ENCODE data around the gene NOP16.
A peak's percentile ranks its signal among the peaks of the same experiment; 100 is the strongest.
"Not testable (repeated sequence)": the region's sequence is repeated elsewhere in the genome, so short reads cannot be mapped to it uniquely, and the experiment has no call there.

The NOP16 gene

DNA sequence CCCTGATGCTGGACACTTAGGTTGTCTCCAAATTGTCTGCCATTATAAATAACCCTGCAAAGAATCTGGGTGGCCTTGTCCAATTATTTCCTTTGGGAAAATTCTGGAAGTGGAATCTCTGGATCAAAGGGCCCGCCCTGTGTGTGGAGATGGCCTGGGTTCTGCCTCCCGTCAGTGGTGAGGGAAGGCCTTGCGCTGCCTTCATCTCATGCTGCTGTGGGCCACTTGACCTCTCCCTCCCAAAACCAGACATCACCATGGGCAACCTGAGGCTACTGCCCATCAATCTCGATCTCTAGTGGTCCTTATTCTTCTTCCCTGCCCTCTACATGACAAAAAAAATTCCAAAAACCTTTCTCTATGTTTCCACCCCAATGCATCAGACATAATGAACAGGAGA is 21.4 kb upstream of the NOP16 start:
- no peak for DNase-seq (ENCODE audit: low read depth, low spot score)

DNA sequence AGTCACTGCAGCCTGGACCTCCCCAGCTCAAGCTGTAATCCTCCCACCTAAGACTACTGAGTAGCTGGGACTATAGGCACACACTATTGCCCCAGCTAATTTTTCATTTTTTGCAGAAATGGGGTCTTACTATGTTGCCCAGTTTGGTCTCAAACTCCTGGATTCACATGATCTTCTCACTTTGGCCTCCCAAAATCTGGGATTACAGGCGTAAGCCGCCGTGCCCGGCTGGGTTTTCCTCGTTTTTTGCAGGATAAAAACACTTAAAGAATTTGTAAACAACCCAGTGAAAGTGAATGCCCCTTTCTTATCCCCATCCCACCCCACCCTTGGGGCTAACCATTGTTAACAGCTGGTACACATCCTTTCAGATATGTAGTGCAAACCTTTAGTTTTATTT is 20.2 kb upstream of the NOP16 start:
- DNase-seq (ENCODE audit: low read depth, low spot score), result no peak

DNA sequence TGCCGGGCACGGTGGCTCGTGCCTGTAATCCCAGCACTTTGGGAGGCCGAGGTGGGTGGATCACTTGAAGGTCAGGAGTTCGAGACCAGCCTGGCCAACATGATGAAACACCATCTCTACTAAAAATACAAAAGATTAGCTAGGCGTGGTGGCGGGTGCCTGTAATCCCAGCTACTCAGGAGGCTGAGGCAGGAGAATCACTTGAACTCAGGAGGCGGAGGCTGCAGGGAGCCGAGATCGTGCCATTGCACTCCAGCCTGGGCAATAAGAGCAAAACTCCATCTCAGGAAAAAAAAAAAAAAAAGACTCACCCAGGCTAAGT is 19.8 kb upstream of the NOP16 start:
- DNase-seq (ENCODE audit: low read depth, low spot score), result not testable (repeated sequence)

DNA sequence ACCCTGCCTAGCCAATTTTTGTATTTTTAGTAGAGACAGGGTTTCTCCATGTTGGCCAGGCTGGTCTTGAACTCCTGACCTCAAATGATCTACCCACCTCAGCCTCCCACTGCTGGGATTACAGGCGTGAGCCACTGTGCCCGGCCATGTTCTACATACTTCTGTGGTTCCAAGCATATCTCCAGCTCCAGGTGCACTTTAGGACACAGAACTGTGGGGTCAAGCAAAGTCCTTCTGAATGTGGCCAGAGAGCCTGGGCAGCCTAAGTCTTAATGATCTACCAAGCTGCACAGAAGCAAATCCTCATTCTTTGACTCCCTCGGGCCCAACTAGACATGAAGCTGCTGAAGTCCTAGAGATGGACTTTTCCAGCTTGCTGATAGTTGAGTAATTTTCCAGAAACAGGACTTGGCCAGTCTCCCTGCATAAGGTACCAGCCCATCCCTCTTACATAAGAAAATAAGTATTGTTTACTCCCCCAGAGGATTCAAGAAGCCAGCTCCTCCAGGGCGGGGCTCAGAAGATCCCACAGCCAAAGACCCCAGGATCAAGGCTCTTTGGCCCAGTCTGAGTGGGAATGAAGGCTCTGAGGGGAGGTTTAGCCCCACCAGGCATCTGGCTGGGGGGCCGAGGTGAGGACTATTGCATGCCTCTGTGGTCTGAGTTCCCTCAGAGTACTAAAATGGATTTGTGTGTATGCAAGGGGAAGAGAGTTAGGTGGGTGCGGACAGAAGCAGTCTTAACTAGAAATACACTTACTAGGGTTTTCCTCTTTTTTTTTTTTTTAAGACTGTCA is 19.3 kb upstream of the NOP16 start:
- DNase-seq (ENCODE audit: low read depth, low spot score), result no peak

DNA sequence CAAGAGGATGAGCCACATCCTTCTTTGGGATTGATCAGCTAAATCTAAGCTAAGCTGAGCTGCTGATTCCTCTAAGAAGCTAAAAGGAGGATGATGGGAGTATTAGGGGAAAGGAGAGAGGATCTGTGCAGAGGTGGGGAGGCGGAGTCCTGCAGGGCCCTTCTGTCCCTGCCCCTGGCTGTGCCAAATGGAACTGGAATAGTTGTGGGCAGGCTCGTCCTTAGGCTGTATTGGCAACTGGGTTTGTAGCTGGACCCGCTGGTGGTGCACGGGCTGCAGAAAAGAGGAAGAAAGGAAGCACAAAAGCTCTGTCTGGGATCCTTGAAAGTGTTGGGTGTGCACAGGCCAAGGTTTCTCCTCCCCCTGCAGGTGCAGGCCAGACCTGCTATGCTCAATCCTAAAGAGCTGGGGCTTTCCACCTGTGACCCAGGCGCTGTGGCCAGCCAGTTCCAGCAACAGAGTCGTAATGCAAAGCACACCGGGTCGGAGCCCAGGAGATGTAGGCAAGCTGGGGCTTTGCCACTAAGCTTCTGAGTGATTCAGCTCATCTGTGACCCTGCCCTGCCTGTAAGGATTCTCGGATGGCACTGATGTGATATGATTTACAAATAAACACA is 18.1 kb upstream of the NOP16 start:
- no peak for DNase-seq (ENCODE audit: low read depth, low spot score)

DNA sequence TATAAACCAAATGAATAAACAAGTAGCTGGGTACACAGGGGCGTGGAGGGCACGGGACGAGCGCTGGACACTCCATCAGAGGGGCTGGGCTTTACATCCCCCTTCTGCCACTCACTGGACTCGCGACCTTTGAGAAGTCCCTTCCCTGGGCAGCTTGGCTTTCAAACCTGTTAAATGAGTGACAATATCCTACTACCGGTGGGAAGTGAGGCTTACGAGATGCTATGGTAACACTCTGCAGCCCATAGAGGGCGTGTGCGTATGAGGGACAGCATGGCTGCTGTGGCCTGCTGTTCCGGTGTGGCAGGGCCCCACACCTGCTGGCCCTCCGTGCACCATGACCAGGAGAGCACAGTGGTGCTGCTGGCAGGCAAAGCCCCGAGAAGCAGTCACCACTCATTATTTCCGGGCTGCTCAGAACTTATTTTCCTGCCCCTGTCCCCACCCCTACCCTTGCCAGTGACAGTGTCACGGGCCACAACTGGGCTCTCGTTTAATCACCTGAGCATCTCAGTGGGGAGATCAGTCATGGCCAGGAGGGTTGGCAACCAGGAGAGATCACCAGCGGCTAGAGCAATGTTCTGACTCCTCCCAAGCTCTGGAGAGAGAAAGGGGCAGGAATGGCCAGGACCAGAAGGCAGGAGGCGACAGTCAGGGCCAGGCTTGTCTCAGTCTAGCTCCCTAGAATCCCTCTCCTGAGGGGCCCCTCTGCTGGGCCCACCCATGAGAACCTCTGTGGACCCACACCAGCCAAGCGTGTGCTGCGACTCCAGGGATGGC is 17.4 kb upstream of the NOP16 start:
- peak; percentile 30 for DNase-seq (ENCODE audit: low read depth, low spot score)

DNA sequence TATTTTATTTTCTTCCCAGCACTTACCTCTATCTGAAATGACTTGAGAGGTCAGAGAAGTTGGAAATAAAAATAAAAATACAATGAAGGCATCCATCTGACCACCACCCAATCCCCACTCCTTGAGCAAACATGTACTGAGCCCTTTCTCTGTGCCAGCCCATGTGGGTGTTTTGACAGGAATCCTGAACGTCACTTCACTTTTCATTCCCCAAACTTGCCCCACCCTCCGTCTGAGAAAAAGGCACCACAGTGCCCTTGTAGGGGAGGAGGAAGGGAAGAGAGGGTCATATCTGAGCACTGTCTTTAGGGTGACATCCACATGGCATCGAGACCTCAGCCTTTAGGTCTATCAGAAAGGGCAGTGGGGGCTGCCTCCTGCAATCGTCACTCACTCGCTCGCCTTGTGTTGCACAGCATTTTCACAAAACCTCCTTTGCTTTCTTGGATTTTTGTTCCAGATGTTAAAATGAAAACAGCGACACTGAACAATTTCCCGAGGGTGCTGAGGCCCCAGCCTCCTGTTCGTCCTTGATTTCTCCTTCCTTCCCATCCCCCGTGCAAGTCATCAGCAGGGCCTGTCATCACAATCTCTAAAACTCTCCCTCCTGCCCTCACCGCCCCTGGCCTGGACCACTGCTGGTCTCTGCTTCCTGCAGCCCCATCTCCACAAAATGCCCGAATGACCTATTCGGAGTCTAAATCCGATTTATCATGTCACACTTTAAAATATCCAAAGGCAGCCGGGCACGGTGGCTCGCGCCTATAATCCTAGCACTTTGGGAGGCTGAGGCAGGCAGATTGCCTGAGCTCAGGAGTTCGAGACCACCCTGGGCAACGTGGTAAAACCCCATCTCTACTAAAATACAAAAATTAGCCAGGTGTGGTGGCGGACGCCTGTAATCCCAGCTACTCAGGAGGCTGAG is 13.1 kb upstream of the NOP16 start:
- DNase-seq (ENCODE audit: low read depth, low spot score), result no peak

DNA sequence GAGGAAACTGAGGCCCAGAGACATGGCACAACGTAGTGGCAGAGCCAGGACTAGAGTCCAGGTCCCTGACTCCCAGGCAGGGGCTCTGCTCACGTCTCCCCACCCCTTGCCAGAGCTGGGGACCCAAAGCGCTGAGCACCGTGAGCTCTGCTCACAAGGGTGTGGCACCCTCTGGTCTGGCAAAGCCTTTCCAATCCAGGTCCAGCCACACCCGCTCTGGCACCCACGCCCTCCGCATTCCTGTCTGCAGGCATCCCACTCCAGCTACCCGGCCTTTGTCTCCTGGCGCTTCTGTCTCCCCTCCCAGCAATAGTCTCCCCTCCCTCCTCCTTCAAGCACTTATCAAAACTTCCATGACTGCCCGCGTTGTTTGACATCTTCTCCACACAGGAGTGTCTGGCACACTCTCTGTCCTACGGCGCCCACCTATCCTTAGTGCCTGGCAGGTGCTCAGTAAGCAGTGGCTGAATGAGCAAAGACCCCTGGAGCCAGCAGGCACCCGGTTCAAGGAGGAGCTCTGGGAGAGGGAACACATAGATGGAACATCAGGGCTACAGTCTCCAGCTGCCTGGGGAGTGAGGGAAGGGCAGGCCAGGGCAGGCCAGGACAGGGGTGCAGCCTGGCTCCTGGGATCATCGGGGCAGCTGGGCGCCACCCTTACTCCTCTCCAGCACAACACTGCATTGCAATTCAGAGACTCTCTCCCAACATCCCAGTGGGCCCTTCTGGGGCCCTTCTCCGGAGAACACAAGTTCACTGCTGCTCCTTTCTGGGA is 12.2 kb upstream of the NOP16 start:
- no peak for DNase-seq (ENCODE audit: low read depth, low spot score)

DNA sequence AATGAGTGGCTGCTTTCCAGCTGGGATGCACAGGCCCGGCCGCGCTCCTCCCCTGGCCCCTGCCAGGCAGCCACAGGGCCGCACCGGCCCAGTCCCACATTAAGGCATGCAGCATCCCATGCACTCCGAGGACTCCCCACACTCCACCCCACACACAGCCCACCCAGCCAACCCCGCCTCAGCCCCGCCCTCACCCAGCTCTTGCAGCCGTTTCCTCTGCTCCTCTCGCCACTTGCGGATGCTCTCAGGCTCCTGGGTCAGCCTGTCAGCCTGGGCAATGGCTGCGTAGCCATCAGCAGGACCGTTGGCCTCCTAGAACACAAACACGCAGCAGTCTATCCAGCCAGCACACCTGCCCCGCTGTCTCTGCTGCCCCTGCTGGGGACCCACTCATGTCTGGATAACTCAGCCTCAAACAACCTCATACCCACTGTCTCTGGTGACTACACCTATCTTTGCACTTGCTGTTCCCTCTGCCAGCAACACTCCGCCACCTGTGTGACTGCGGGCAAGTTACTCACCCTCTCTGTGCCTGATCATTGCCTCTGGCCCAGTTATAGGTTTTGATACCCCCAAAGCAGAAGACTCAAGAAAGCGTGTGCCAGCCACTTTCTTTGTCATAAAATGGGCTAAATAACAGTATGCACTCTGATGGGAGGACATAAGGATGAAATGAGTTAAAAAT is 9.5 kb upstream of the NOP16 start:
- no peak for DNase-seq (ENCODE audit: low read depth, low spot score)

DNA sequence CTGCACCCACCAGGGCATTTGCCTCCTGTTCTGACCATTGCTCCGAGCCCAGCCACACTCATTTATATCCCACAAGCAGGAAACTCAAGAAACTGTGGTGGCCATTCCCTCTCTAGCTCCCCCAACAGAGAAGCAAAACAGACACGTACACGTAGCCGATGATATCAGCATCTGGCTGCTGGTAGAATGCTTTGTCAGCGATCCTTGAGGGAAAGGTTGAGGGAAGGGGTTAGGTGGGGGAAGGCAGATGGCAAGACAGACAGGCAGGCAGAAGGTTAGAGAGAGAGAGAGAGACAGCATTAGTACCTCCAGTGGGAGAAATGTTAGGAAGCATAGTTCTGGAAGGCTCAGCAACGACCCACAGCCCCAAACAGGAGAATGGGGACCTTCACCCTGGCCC is 7.9 kb upstream of the NOP16 start:
- DNase-seq (ENCODE audit: low read depth, low spot score), result no peak

DNA sequence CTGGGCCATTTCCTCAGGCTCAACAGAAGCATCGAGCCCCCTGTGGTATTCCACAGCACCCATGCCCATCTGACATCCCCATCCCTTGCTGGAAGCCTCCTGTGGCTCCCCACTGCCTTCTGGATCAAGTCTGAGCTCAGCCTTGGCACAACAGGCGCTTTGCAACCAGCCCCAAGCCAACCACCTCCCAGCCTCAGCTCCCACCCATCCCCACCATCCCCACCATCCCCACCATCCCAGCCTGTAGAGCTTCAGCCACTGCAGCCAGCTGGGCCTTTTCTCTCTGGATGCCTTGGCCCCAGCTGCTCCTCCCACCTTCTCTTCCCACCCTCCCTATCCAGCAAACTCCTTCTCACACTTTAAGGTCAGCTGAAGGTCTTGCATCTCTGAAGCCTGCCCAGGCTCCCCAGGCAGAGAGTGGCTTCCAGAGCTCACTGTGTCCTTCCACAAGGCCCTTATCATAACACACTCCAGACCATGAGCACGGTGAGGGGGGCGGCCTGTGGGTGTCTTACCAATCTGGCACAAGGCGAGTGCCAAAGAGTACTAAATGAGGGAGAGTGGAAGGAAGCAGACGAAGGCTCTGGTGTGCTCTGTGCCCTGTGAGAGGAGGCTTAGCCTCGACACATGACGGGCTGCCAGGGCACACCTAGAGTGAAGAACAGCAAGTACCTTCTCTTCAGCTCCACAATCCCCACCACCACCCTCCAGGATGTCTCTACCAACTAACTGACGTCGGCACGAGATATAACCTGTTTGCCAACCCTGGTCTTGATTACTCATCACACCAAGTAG is 6.7 kb upstream of the NOP16 start:
- no peak for DNase-seq (ENCODE audit: low read depth, low spot score)

DNA sequence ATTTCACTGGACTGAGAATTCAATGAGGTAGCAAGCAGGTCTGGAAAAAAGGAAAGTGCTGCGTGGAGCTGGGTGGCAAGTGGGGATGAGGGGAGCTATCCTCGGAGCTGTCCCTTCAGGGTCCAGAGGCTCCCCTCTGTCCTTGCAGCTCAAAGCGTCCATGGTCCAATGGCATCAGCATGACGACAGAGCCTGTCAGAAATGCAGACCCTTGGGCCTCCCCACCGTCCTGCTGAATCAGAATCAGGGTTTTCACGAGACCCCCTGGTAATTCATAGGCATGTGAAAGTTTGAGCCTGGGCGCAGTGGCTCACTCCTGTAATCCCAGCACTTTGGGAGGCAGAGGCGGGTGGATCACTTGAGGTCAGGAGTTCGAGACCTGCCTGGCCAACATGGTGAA is 5.7 kb upstream of the NOP16 start:
- no peak for DNase-seq (ENCODE audit: low read depth, low spot score)

DNA sequence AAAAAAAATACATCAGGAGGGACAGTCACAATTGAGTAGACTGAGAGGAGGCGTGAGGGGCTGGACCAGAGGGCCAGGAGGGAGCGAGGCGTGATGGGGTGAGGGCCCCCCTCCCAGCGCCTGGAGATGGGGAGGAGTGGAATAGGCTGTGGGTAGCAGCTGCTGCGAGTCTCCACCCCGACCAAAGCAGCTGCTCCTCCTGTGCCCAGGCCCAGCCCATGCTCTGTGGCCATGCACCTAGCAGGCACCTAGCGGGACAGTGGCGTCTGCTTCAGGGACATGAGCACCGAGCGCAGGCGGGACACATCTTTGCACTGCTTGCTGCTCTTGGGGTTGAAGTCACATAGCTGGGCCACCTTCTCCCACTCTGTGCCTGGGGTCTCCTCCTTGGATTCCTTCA is 4.1 kb upstream of the NOP16 start:
- DNase-seq (ENCODE audit: low read depth, low spot score), result no peak

DNA sequence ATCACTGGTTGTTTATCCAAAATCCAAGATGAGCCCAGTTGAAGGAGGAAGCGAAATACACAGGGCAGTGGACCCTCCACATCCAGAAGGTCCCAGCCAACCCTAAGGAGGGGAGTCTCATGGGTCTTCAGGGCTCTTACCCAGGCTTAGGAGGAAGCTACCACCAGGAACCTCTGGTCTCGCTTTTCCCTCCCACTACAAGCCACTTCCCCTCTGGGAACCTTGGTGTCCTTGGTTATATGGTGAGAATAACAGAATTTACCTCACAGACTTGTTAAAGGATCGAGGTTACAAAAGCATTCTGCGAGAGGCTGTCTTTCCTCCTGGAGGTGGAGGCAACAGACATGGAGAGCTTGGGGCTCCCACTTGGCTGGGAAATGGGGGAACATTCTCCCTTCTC is 3.6 kb upstream of the NOP16 start:
- no peak for DNase-seq (ENCODE audit: low read depth, low spot score)

DNA sequence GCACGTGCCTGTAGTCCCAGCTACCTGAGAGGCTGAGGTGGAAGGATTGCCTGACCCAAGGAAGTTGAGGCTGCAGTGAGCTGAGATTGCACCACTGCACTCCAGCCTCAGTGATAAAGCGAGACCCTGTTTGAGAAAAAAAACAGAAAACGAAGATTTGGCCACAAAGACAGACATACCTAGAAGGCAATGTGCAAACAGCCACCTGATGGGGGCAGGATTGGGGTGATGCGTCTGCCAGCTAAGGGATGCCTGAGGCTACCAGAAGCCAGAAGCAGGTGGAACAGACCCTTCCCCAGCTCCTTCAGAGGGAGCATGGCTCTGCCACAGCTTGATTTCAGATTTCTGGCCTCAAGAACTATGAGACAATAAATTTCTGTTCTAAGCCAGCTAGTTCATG is 3.1 kb upstream of the NOP16 start:
- DNase-seq (ENCODE audit: low read depth, low spot score), result no peak

DNA sequence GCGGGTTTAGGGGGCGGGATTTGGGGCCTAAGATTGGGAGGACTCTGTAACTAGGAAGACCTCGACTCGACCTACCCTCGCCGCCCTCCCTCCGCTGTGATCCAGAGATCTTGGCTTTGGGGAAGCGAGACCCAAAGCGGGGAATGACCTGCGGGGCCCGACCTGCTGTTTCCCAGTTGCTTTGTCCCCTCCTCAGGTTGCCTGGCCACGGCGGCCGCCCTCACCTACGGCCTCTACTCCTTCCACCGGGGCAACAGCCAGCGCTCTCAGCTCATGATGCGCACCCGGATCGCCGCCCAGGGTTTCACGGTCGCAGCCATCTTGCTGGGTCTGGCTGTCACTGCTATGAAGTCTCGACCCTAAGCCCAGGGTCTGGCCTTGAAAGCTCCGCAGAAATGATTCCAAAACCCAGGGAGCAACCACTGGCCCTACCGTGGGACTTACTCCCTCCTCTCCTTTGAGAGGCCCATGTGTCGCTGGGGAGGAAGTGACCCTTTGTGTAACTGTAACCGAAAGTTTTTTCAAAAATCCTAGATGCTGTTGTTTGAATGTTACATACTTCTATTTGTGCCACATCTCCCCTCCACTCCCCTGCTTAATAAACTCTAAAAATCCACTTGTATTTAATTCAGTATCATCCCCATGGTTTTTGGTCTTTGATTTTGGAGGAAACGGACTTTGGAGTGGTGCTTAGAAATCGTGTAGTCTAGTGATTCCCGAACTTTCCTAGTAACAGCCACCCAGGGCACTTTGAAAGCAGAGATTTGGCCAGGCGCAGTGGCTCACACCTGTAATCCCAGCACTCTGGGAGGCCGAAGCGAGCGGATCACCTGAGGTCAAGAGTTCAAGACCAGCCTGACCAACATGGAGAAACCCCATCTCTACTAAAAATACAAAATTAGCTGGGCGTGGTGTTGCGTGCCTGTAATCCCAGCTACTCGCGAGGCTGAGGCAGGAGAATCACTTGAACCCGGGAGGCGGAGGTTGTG is 1.0 kb upstream of the NOP16 start:
- no peak for DNase-seq (ENCODE audit: low read depth, low spot score)

DNA sequence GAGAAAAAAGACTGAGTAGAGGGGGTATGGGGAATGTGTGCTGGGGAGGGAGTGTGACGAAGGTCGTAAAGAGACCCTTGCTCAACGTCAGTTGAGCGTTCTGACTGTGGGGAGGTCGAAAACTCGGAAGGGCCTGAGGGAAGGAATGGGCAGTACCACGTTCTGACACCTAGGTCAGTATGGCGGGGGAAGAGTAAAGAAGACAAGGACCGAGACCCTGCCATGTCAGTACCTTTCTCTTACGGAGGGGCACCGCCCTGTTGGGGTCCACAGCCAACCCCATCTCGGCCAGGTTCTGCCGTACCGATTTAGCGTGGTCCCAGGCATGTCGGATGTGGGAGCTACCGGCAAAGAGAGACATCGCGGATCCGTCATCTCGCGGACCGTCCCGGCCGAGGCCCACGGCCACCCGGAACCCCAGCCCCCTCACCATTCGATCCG is 375 bp downstream of the NOP16 start:
- DNase-seq (ENCODE audit: low read depth, low spot score), result no peak

DNA sequence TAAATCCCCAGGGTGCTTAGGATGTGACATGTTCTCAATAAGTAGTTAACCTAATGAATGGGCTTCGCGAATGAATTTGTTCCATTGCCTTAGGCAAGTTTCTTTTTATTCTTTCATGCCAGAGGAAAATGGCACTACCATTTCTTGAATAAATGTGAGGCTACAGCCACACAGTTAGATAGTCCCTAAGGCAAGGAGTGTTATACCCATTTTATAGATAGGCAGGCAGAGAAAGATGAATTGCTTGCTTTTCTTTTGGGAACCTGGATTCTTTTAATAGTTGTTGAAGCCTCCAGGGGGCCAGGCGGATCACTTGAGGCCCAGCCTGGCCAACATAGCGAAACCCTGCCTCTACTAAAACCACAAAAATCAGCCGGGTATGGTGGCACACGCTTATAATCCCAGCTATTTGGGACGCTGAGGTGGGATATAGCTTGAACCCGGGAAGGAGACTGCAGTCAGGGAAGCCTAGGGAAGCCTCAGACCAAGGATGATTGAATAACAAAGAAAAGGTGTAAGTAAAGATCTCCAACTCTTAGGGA is 943 bp downstream of the NOP16 start:
- no peak for DNase-seq (ENCODE audit: low read depth, low spot score)

Measured in iPS DF 19.7 (cell line).